Pancreas (tissue), 10 donors: ENCODE data around the gene MACROD2. TPM values are rescaled to one million over a fixed set of nuclear protein-coding genes. Genes with fewer than 3 reads are reported as not detected.

Experiments used
- ATAC-seq, 4 donors: fragments of 200-7000 bp; cut with Tn5 transposase; one replicate each; pipeline versions ENCODE4 v1.8.0 to v1.9.1; 2020; ENCODE audit warnings: mild to moderate bottlenecking in 4 of 4, moderate library complexity in 4 of 4
- DNase-seq, 6 donors: peaks; one replicate each; pipeline ENCODE4 v3.0.0-alpha.2; 2020
- FAIRE-seq: peaks from 2 replicates; lab custom pipeline; 2012; peaks lifted over from hg19 to GRCh38; lab: Jason Lieb, UNC
- H3K27ac ChIP-seq, 4 donors: fragments of 200-600 bp; sonication (generic); 1 replicate in 3 of 4; 2 replicates in 1 of 4; pipeline versions ENCODE4 v1.5.0 to v1.8.0; 2020
- H3K27me3 ChIP-seq, 4 donors: fragments of 200-600 bp; one replicate each; pipeline ENCODE4 v1.8.0; 2021
- H3K36me3 ChIP-seq, 3 donors: fragments of 200-600 bp; sonication (generic) in 1 of 3; one replicate each; pipeline versions ENCODE4 v1.5.0 to v1.8.0; 2020 to 2021
- H3K4me1 ChIP-seq, 3 donors: fragments of 200-600 bp; one replicate each; pipeline ENCODE4 v1.8.0; 2021
- H3K4me3 ChIP-seq, 4 donors: fragments of 200-600 bp; sonication (generic) in 2 of 4; one replicate each; pipeline versions ENCODE4 v1.5.0 to v1.8.0; 2020 to 2021
- H3K9me3 ChIP-seq, 4 donors: fragments of 200-600 bp; one replicate each; pipeline ENCODE4 v1.8.0; 2021
- WGBS, 2 donors: extraction: QIAGEN DNeasy Blood & Tissue Kit; methylation state at CpG; one replicate each; pipeline ENCODE4 v1.1.7; 2013; 5-methylcytosine and 5-hydroxymethylcytosine counted together
- intact Hi-C, 3 donors: fragments of 100-400 bp; cut with DNase I; formaldehyde crosslinking; loops; one replicate each; pipeline versions ENCODE4 v1.11.1 to v1.14.2; 2022
- polyA plus RNA-seq, 2 donors: library from polyadenylated mRNA; stranded (reverse); fragments of 200-250 nt; gene quantifications; one replicate each; pipeline ENCODE4 v1.2.3, GENCODE V29; 2013
- total RNA-seq, 6 donors: library from RNA; stranded (reverse); fragmentation: NEBNext Ultra II Directional in 4 of 6; extraction: Animal tissue kit (Norgen Biotek cat#: 25700) in 4 of 6; gene quantifications; one replicate each; pipeline versions ENCODE4 v1.2.1 to v1.2.4, GENCODE V29; 2021 to 2023
- TF ChIP-seq, protein P1 (sequence below), 4 donors: fragments of 200-600 bp; sonication (generic) in 3 of 4; IDR thresholded peaks; one replicate each; pipeline versions ENCODE4 v1.5.0 to v1.8.0; 2021; ENCODE audit warnings: antibody characterized with exemption in 4 of 4
- donor health status: healthy with polysubstance abuse.
- donor health status: DM: no; HTN: no; CAD: no; lungs with moderate emphysema.
- donor health status: DM: no; HTN: no; CAD: no.
- donor health status: control.
- donor health status: control.
- donor health status: Bipolar disorder and iron deficiency.
- donor health status: DM: yes; HTN: yes; CAD: no.
- donor health status: DM: no; HTN: no; CAD: no.
- donor health status: DM: no; HTN: no; CAD: no.
- donor health status: DM: yes; HTN: yes; CAD: no.

Gene MACROD2
- total and polyA plus RNA-seq, 8 donors: 1.7 to 4.9 (median 2.7) TPM

DNA sequence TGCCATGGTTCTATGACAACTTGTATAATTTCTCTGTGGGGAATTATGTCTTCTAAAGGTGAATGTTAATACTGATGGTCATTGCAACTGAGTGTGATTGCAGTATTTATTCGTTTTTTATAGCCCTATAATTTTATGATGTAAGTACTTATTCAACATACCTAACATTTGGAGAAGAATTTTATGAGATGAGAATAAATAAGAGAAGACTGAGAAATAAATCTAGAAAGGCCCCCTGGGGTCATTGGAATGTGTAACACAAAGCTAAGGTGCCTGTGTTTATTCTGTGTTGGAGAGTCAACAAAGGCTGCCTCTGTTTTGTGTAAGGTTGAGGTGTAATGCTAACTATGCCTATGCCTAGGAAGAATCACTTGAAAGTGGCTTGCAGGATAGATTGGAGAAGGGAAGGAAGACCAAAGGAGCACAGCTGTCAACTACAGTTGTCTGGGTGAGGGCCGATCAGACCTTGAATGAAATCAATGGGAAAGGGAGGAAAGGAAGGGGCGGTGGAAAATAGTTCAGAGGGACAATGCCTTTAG lies 1501.3 kb downstream of the MACROD2 start:
- TF ChIP-seq, protein P1, sequence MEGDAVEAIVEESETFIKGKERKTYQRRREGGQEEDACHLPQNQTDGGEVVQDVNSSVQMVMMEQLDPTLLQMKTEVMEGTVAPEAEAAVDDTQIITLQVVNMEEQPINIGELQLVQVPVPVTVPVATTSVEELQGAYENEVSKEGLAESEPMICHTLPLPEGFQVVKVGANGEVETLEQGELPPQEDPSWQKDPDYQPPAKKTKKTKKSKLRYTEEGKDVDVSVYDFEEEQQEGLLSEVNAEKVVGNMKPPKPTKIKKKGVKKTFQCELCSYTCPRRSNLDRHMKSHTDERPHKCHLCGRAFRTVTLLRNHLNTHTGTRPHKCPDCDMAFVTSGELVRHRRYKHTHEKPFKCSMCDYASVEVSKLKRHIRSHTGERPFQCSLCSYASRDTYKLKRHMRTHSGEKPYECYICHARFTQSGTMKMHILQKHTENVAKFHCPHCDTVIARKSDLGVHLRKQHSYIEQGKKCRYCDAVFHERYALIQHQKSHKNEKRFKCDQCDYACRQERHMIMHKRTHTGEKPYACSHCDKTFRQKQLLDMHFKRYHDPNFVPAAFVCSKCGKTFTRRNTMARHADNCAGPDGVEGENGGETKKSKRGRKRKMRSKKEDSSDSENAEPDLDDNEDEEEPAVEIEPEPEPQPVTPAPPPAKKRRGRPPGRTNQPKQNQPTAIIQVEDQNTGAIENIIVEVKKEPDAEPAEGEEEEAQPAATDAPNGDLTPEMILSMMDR (IDR thresholded peaks at IDR 0.05): no peak
- intact Hi-C loops: no loop called here
- ATAC-seq: no peak
- Histone ChIP-seq H3K4me1 (no peaks in the 10 kb centered on the region), H3K27ac (no peak overlapping the region), H3K36me3 (no peaks in the 10 kb centered on the region), H3K4me3 (no peak overlapping the region), H3K27me3 (no peaks in the 10 kb centered on the region), H3K9me3 (no peaks in the 10 kb centered on the region)
- no peak for DNase-seq
- 65 to 66% methylated on average over 3 of the region's 3 CpGs for WGBS, 2 donors
- no peak for FAIRE-seq

DNA sequence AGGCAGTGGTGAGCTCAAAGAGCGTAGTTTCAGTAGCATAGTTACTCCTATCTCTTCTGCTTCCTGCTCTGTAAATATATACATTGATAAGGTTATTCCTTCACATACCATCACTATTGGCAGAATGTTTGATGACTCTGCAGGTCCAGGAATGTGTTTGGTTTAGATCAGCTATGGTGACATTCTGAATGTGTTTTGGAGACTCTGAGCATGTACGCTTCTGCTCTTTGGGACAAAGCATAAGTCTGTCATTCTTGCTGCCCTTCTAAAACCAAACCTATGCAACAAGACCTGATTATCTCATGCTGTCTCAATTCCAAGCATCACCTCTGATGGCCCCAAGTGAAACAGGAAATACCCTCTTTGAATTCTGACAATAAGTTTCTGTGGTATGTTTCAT lies 1503.6 kb downstream of the MACROD2 start:
- no peak for FAIRE-seq
- H3K36me3 ChIP-seq: no peaks in the 10 kb centered on the region
- no peak overlapping the region for H3K27ac ChIP-seq
- no peak for ATAC-seq
- H3K9me3 ChIP-seq: no peaks in the 10 kb centered on the region
- WGBS, 2 donors: 63 to 64% methylated on average over 2 of the region's 2 CpGs
- no peaks in the 10 kb centered on the region for H3K27me3 ChIP-seq
- DNase-seq: no peak
- intact Hi-C loops: no loop called here
- TF ChIP-seq, protein P1 (IDR thresholded peaks at IDR 0.05): no peak
- no peaks in the 10 kb centered on the region for H3K4me1 ChIP-seq
- H3K4me3 ChIP-seq: no peak overlapping the region

DNA sequence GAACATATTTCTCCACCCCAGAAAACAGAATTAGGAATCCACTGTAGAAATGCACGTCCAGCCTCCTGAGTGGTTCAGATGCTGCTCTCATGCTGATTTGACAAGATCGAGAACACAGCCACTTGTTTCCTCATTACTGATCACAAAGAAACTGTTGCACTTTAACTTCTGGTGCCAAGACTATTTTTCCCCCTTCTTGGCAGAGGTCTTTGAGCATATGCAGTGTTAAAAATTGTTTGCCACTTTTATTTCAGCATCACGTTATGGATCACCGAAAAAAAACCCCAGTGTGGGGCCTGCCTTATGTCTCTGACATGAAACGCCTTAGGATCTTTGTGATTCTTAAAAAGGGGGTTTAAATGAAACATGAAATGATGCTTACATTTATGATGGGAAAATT lies 1511.0 kb downstream of the MACROD2 start:
- no peak for ATAC-seq
- intact Hi-C loops: no loop called here
- TF ChIP-seq, protein P1 (IDR thresholded peaks at IDR 0.05): no peak
- Histone ChIP-seq H3K9me3 (no peaks in the 10 kb centered on the region), H3K4me1 (no peaks in the 10 kb centered on the region), H3K27ac (no peak overlapping the region), H3K4me3 (no peak overlapping the region), H3K36me3 (no peaks in the 10 kb centered on the region), H3K27me3 (no peaks in the 10 kb centered on the region)
- FAIRE-seq: no peak
- no peak for DNase-seq
- 71 to 75% methylated on average over 5 of the region's 5 CpGs for WGBS, 2 donors

DNA sequence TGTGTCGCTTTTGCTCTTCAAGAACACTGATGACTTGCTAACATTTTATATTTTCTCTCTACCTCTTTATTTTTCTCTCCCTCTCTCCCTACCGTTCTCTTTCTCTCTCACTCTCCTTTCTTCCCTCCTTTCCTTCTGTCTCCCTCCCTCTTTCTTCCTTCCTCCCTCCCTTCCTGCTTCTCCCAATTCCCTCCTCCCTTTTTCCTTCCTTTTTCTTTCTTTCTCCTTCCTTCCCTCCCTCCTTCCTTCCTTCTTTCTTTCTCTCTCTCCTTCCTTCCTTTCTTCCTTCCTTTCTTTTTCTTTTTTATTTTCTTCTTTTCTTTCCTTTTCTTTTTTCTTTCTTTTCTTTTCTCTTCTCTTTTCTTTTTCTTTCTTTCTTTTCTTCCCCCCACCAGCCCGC lies 1511.8 kb downstream of the MACROD2 start:
- 88 to 98% methylated on average over 3 of the region's 3 CpGs for WGBS, 2 donors
- TF ChIP-seq, protein P1 (IDR thresholded peaks at IDR 0.05): no peak
- no peak for FAIRE-seq

DNA sequence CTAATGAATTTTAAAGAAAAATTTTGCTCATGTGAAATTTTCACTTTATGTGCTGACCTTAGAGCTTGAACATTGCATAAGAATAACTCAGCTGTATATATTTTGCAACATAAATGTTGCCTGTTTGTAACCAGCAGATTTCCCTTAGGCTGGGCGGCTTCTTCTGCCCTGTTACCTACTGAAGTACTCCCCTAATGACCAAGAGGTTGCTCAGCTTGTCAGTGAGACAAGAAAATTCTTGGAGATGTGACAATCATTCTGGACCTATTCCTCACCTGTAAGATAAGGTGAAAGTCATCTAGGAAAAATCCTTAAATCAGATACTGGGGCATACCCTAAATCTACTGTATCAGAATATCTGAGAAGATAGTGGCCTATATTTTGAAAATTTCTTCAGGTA lies 1516.2 kb downstream of the MACROD2 start:
- H3K9me3 ChIP-seq: no peaks in the 10 kb centered on the region
- WGBS, 2 donors: 92 to 96% methylated on average over 1 of the region's 1 CpG
- no peaks in the 10 kb centered on the region for H3K27me3 ChIP-seq
- no peak overlapping the region for H3K27ac ChIP-seq
- TF ChIP-seq, protein P1 (IDR thresholded peaks at IDR 0.05): no peak
- no peaks in the 10 kb centered on the region for H3K4me1 ChIP-seq
- DNase-seq: no peak
- no peak for ATAC-seq
- intact Hi-C loops: no loop called here
- no peak for FAIRE-seq
- no peaks in the 10 kb centered on the region for H3K36me3 ChIP-seq
- H3K4me3 ChIP-seq: no peak overlapping the region

More for the DNA sequence above, 1511.8 kb downstream of the MACROD2 start:
- H3K36me3 ChIP-seq: no peaks in the 10 kb centered on the region
- H3K27me3 ChIP-seq: no peaks in the 10 kb centered on the region
- no peaks in the 10 kb centered on the region for H3K4me1 ChIP-seq
- no peak overlapping the region for H3K27ac ChIP-seq
- DNase-seq: no peak
- H3K9me3 ChIP-seq: no peaks in the 10 kb centered on the region
- intact Hi-C loops: no loop called here
- H3K4me3 ChIP-seq: no peak overlapping the region
- no peak for ATAC-seq
